ENCODE data around the gene TAP2. TPM values are rescaled to one million over a fixed set of nuclear protein-coding genes. Genes with fewer than 3 reads are reported as not detected.
"Not testable (repeated sequence)": the region's sequence is repeated elsewhere in the genome, so short reads cannot be mapped to it uniquely, and the experiment has no call there.

Gene TAP2
- total and polyA plus RNA-seq, 2 of the 13 experiments (the other 11 are each of a cell fraction or from before 2014, with no cell fraction given) = 10.3 to 17.6 TPM

DNA sequence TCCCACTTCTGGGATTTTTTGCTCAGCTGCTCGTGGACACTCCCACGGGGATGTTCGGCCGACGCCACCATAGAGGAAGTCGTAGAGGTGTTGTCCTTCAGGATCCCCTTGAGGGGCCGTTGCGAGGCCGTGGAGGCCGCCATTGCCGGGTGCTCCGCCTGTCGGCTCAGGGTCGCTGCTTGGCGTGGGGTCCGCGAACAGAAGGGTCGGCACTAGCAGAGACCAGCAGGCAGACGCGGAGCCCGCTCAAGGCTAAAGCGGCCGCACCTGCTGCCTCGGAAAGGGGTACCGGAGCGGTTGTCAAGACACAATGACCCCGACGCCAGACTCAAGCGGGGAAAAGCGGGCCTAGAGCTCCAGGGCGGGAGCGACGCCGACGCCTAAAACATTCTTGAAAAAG, 41.2 kb upstream of the TAP2 start:
- WGBS (ENCODE audit: low lambda C conversion rate) = 73% methylated on average over 35 of the region's 35 CpGs
- Histone ChIP-seq H4K20me1 (ENCODE audit: insufficient read depth, low read length) (no peaks in the 10 kb centered on the region), H3K4me2 (ENCODE audit: low read depth, low read length) (no peak overlapping the region), H3K9ac (ENCODE audit: insufficient read depth, low read depth, low read length) (no peak overlapping the region), H2AFZ (ENCODE audit: low read length) (no peak overlapping the region), H3K27ac (ENCODE audit: extremely low read length, insufficient read depth, low read length) (no peak overlapping the region), H3K4me3 (replicated peaks in 1 of 3; ENCODE audit: insufficient read depth in 1 of 3, low read depth in 2 of 3, low read length in 3 of 3) (no peak overlapping the region), H3K9me3 (ENCODE audit: low read length) (no peaks in the 10 kb centered on the region), H3K36me3 (replicated peaks in 1 of 2; ENCODE audit: control insufficient read depth in 1 of 2, insufficient read depth in 2 of 2, low read length in 2 of 2) (no peaks in the 10 kb centered on the region), H3K4me1 (ENCODE audit: insufficient read depth, low read length) (no peaks in the 10 kb centered on the region), H3K79me2 (ENCODE audit: insufficient read depth, low read length) (no peaks in the 10 kb centered on the region), H3K27me3 (ENCODE audit: control insufficient read depth in 1 of 2, insufficient read depth in 2 of 2, low read length in 2 of 2) (peaks cover 0 to 21% of the 10 kb centered on the region in 2 experiments; a peak in 1 of 5 replicates)
- DNase-seq (ENCODE audit: low spot score) (no peak), ATAC-seq (no peak), FAIRE-seq (no peak)
- ChIA-PET CTCF (ENCODE audit: low intra/inter-chr PET ratio, low total read pairs) (no interaction called here), POLR2A (no interaction called here)
- peak; percentile 19 for TF ChIP-seq HNRNPLL (IDR thresholded peaks at IDR 0.05; ENCODE audit: low read depth, low read length, poor library complexity, severe bottlenecking)
- TF ChIP-seq FOSL2 (CRISPR knock-in tag; IDR thresholded peaks at IDR 0.05) = no peak
- intact Hi-C loops (cut with micrococcal nuclease; ENCODE audit: unreplicated experiment) = no loop called here
- in situ Hi-C loops (cut with HindIII; ENCODE audit: extremely low pct_ligation_motif_present, low pct_unique_long_range_greater_than_20kb) = no loop called here
- no TSS peak for BruUV-seq (replicated peaks)

GRCh38 chr6:32876603-32877002, 38.1 kb upstream of the TAP2 start:
- intact Hi-C loops (cut with micrococcal nuclease; ENCODE audit: unreplicated experiment) (no loop called here), in situ Hi-C loops (cut with HindIII; ENCODE audit: extremely low pct_ligation_motif_present, low pct_unique_long_range_greater_than_20kb) (no loop called here)
- no TSS peak for BruUV-seq (replicated peaks)
- Histone ChIP-seq H3K4me2 (ENCODE audit: low read depth, low read length) (no peak overlapping the region), H2AFZ (ENCODE audit: low read length) (no peak overlapping the region), H3K4me3 (replicated peaks in 1 of 3; ENCODE audit: insufficient read depth in 1 of 3, low read depth in 2 of 3, low read length in 3 of 3) (no peak overlapping the region), H3K9me3 (ENCODE audit: low read length) (no peaks in the 10 kb centered on the region), H3K27ac (ENCODE audit: extremely low read length, insufficient read depth, low read length) (no peak overlapping the region), H3K27me3 (ENCODE audit: control insufficient read depth in 1 of 2, insufficient read depth in 2 of 2, low read length in 2 of 2) (peaks cover 0 to 10% of the 10 kb centered on the region in 2 experiments; a peak in 1 of 5 replicates), H3K9ac (ENCODE audit: insufficient read depth, low read depth, low read length) (no peak overlapping the region), H4K20me1 (ENCODE audit: insufficient read depth, low read length) (no peaks in the 10 kb centered on the region), H3K4me1 (ENCODE audit: insufficient read depth, low read length) (no peaks in the 10 kb centered on the region), H3K79me2 (ENCODE audit: insufficient read depth, low read length) (no peaks in the 10 kb centered on the region), H3K36me3 (replicated peaks in 1 of 2; ENCODE audit: control insufficient read depth in 1 of 2, insufficient read depth in 2 of 2, low read length in 2 of 2) (no peaks in the 10 kb centered on the region)
- ChIA-PET CTCF (ENCODE audit: low intra/inter-chr PET ratio, low total read pairs) (interaction anchor here (1.1 kb wide), 1 partner anchor 9 kb away, joined by 3 read pairs; no protein-coding TSS in a partner anchor), POLR2A (no interaction called here)
- no peak for ATAC-seq
- no peak for DNase-seq (ENCODE audit: low spot score)
- no peak for FAIRE-seq
- WGBS (ENCODE audit: low lambda C conversion rate) = 4% methylated on average over 2 of the region's 2 CpGs
- TF ChIP-seq ZNF552 (CRISPR knock-in tag; IDR thresholded peaks at IDR 0.05; ENCODE audit: borderline replicate concordance) (no peak), MYC (CRISPR knock-in tag; IDR thresholded peaks at IDR 0.05; ENCODE audit: borderline replicate concordance) (no peak), ARHGAP35 (CRISPR knock-in tag; IDR thresholded peaks at IDR 0.05; ENCODE audit: borderline replicate concordance) (no peak), SALL2 (CRISPR knock-in tag; IDR thresholded peaks at IDR 0.05) (no peak)
- TF ChIP-seq, protein P1, sequence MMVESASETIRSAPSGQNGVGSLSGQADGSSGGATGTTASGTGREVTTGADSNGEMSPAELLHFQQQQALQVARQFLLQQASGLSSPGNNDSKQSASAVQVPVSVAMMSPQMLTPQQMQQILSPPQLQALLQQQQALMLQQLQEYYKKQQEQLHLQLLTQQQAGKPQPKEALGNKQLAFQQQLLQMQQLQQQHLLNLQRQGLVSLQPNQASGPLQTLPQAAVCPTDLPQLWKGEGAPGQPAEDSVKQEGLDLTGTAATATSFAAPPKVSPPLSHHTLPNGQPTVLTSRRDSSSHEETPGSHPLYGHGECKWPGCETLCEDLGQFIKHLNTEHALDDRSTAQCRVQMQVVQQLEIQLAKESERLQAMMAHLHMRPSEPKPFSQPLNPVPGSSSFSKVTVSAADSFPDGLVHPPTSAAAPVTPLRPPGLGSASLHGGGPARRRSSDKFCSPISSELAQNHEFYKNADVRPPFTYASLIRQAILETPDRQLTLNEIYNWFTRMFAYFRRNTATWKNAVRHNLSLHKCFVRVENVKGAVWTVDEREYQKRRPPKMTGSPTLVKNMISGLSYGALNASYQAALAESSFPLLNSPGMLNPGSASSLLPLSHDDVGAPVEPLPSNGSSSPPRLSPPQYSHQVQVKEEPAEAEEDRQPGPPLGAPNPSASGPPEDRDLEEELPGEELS (CRISPR knock-in tag; IDR thresholded peaks at IDR 0.05) = no peak

GRCh38 chr6:32873947-32874346, 35.4 kb upstream of the TAP2 start:
- H3K27ac ChIP-seq (ENCODE audit: extremely low read length, insufficient read depth, low read length); CTCF ChIA-PET (ENCODE audit: low intra/inter-chr PET ratio, low total read pairs); intact Hi-C loops (cut with micrococcal nuclease; ENCODE audit: unreplicated experiment); ATAC-seq; H3K9me3 ChIP-seq (ENCODE audit: low read length); DNase-seq (ENCODE audit: low spot score); H3K79me2 ChIP-seq (ENCODE audit: insufficient read depth, low read length); H3K27me3 ChIP-seq (ENCODE audit: control insufficient read depth in 1 of 2, insufficient read depth in 2 of 2, low read length in 2 of 2); H4K20me1 ChIP-seq (ENCODE audit: insufficient read depth, low read length); H3K4me1 ChIP-seq (ENCODE audit: insufficient read depth, low read length); FAIRE-seq; H3K4me2 ChIP-seq (ENCODE audit: low read depth, low read length); H3K36me3 ChIP-seq (replicated peaks in 1 of 2; ENCODE audit: control insufficient read depth in 1 of 2, insufficient read depth in 2 of 2, low read length in 2 of 2); POLR2A ChIA-PET; H3K4me3 ChIP-seq (replicated peaks in 1 of 3; ENCODE audit: insufficient read depth in 1 of 3, low read depth in 2 of 3, low read length in 3 of 3); H3K9ac ChIP-seq (ENCODE audit: insufficient read depth, low read depth, low read length); BruUV-seq (replicated peaks); in situ Hi-C loops (cut with HindIII; ENCODE audit: extremely low pct_ligation_motif_present, low pct_unique_long_range_greater_than_20kb); H2AFZ ChIP-seq (ENCODE audit: low read length): not testable (repeated sequence)
- 6% methylated on average over 1 of the region's 1 CpG for WGBS (ENCODE audit: low lambda C conversion rate)
